GM12892 (cell line): Measurements from ENCODE around the gene TRRAP.

Source experiments
- POLR2A ChIP-seq: IDR thresholded peaks from 2 replicates; pipeline ENCODE4 v1.6.1; 2011; ENCODE audit warnings: low read depth, low read length, control low read depth
- POLR2AphosphoS5 ChIP-seq: IDR thresholded peaks from 2 replicates; pipeline ENCODE4 v1.6.1; 2011; ENCODE audit warnings: low read depth, low read length, control low read depth
- TAF1 ChIP-seq: IDR thresholded peaks from 2 replicates; pipeline ENCODE4 v1.6.1; 2011; ENCODE audit warnings: low read depth, mild to moderate bottlenecking, control low read depth, low read length, borderline replicate concordance

- TF ChIP-seq POLR2A (no peak), TAF1 (no peak), POLR2AphosphoS5 (no peak)
Observed at GRCh38 chr7:98994046-98994944, 116.0 kb downstream of the TRRAP start.
